Right atrium auricular region (tissue), 2 donors: ENCODE data around the gene ZBP1. TPM values are rescaled to one million over a fixed set of nuclear protein-coding genes. Genes with fewer than 3 reads are reported as not detected.

Experiments
- DNase-seq: peaks from one replicate; pipeline ENCODE4 v3.0.0-alpha.2; 2019; ENCODE audit warnings: low spot score
- H3K27ac ChIP-seq, 2 donors: fragments of 200-600 bp; sonication (generic); 1 replicate in 1 of 2; 2 replicates in 1 of 2; pipeline ENCODE4 v1.5.1; 2016 to 2019
- H3K27me3 ChIP-seq, 2 donors: fragments of 200-600 bp; sonication (generic); one replicate each; pipeline versions ENCODE4 v1.5.1 to v1.6.0; 2017 to 2019
- H3K36me3 ChIP-seq: fragments of 200-600 bp; sonication (generic); one replicate; pipeline ENCODE4 v1.5.1; 2016
- H3K4me1 ChIP-seq, 2 donors: fragments of 200-600 bp; sonication (generic); one replicate each; pipeline versions ENCODE4 v1.5.1 to v1.6.0; 2017 to 2019
- H3K4me3 ChIP-seq, 2 donors: fragments of 200-600 bp; sonication (generic); 1 replicate in 1 of 2; 2 replicates in 1 of 2; pipeline ENCODE4 v1.5.1; 2017 to 2019; ENCODE audit warnings: mild to moderate bottlenecking in 1 of 2, moderate library complexity in 1 of 2
- H3K9me3 ChIP-seq, 2 donors: fragments of 200-600 bp; sonication (generic); one replicate each; pipeline ENCODE4 v1.5.1; 2019
- total RNA-seq, 2 donors: library from RNA; depleted of rRNA; stranded (reverse); fragments of >200 nt; gene quantifications; one replicate each; pipeline ENCODE4 v1.1.0, GENCODE V29; 2016
- TF ChIP-seq, protein P1 (sequence below), 2 donors: fragments of 200-600 bp; sonication (generic); IDR thresholded peaks; one replicate each; pipeline ENCODE4 v1.5.1; 2019; ENCODE audit warnings: antibody characterized with exemption in 2 of 2

The ZBP1 gene
- total RNA-seq, 2 donors from 2014 or later, result not detected

- no peak for DNase-seq
These were observed 9.8 kb downstream of the ZBP1 start for GRCh38 chr20:57610261-57610952.

DNA sequence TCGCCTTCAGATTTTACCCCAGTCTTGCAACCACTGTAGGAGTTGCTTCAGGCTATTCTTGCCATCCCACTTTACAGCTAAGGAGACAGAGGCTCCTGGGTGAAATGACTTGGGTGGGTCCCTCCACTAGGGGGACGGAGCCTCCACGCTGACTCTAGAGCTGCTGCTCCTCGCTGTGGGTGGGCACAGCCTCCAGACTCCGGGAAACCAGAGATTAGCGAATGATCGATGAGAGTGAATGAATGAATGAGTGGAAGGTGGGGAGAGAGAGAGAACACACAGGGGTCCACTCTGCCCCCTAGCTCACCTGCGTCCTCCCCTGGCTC is 10.4 kb downstream of the ZBP1 start:
- no peak overlapping the region for H3K27ac ChIP-seq
- TF ChIP-seq, protein P1, sequence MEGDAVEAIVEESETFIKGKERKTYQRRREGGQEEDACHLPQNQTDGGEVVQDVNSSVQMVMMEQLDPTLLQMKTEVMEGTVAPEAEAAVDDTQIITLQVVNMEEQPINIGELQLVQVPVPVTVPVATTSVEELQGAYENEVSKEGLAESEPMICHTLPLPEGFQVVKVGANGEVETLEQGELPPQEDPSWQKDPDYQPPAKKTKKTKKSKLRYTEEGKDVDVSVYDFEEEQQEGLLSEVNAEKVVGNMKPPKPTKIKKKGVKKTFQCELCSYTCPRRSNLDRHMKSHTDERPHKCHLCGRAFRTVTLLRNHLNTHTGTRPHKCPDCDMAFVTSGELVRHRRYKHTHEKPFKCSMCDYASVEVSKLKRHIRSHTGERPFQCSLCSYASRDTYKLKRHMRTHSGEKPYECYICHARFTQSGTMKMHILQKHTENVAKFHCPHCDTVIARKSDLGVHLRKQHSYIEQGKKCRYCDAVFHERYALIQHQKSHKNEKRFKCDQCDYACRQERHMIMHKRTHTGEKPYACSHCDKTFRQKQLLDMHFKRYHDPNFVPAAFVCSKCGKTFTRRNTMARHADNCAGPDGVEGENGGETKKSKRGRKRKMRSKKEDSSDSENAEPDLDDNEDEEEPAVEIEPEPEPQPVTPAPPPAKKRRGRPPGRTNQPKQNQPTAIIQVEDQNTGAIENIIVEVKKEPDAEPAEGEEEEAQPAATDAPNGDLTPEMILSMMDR (IDR thresholded peaks at IDR 0.05), result no peak
- DNase-seq, result no peak
- H3K4me3 ChIP-seq, result no peak overlapping the region
- H3K27me3 ChIP-seq, result no peaks in the 10 kb centered on the region
- no peaks in the 10 kb centered on the region for H3K36me3 ChIP-seq
- H3K4me1 ChIP-seq, result no peaks in the 10 kb centered on the region
- no peaks in the 10 kb centered on the region for H3K9me3 ChIP-seq

More at GRCh38 chr20:57610261-57610952, 9.8 kb downstream of the ZBP1 start:
- Histone ChIP-seq H3K9me3 (no peaks in the 10 kb centered on the region), H3K27ac (no peak overlapping the region), H3K4me3 (no peak overlapping the region), H3K27me3 (no peaks in the 10 kb centered on the region), H3K36me3 (no peaks in the 10 kb centered on the region), H3K4me1 (no peaks in the 10 kb centered on the region)
- TF ChIP-seq, protein P1 (IDR thresholded peaks at IDR 0.05), result no peak

GRCh38 chr20:57609086-57609841 is 11.0 kb downstream of the ZBP1 start:
- no peaks in the 10 kb centered on the region for H3K36me3 ChIP-seq
- H3K27ac ChIP-seq, result no peak overlapping the region
- no peak overlapping the region for H3K4me3 ChIP-seq
- no peak for DNase-seq
- no peaks in the 10 kb centered on the region for H3K9me3 ChIP-seq
- no peaks in the 10 kb centered on the region for H3K4me1 ChIP-seq
- no peaks in the 10 kb centered on the region for H3K27me3 ChIP-seq
- TF ChIP-seq, protein P1 (IDR thresholded peaks at IDR 0.05), result no peak

DNA sequence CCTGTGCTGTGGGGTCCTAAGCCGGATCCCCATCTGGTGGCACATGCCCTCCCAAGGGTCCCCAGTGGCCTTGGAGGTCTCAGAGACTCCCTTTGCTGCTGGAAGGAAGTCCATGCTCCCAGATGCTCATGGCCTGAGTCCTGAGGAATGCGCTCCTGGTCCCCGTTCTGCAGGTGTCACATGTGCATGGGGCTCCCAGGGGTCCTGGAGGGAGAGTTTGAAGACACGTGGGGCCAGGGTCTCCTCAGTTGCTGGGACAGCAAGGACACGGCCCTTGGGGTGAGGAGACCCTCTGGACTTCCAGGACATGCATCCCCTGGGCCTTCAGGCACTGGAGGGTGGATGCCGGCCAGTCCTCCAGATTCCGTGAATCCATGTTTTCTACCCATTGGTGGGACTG is 11.7 kb downstream of the ZBP1 start:
- no peak for DNase-seq
- TF ChIP-seq, protein P1 (IDR thresholded peaks at IDR 0.05), result no peak
- H3K27me3 ChIP-seq, result no peaks in the 10 kb centered on the region

DNA sequence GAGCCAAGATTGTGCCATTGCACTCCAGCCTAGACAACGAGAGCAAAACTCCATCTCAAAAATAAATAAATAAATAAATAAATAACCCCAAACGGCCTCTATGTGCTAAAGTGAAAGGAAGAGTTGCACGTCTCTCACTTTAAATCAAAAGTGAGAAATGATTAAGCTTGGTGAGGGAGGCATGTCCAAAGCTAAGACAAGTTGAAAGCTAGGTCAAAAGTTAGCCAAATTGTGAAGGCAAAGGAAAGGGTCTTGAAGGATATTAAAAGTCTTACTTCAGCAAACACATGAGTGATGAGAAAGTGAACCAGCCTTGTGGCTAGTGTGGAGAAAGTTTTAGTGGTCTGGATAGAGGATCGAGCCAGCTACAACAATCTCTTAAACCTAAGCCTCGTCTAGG is 14.3 kb downstream of the ZBP1 start:
- TF ChIP-seq, protein P1 (IDR thresholded peaks at IDR 0.05), result no peak
- Histone ChIP-seq H3K27me3 (no peaks in the 10 kb centered on the region), H3K4me3 (no peak overlapping the region), H3K9me3 (no peaks in the 10 kb centered on the region), H3K36me3 (no peaks in the 10 kb centered on the region), H3K4me1 (no peaks in the 10 kb centered on the region), H3K27ac (no peak overlapping the region)
- DNase-seq, result no peak

More for the DNA sequence above, 11.7 kb downstream of the ZBP1 start:
- no peaks in the 10 kb centered on the region for H3K9me3 ChIP-seq
- no peak overlapping the region for H3K27ac ChIP-seq
- no peak overlapping the region for H3K4me3 ChIP-seq
- H3K36me3 ChIP-seq, result no peaks in the 10 kb centered on the region
- no peaks in the 10 kb centered on the region for H3K4me1 ChIP-seq
